Mesenchymal stem cell (in vitro differentiated cells and primary cell): ENCODE results near the gene ROBO2.

Experiments used
- DNase-seq: peaks from one replicate; pipeline ENCODE4 v3.0.0-alpha.2; 2013
- H2AFZ ChIP-seq: one replicate; pipeline ENCODE4 v1.6.1; 2013; ENCODE audit warnings: low read depth, mild to moderate bottlenecking, control low read depth, inconsistent platforms, low read length, moderate library complexity
- H2AK5ac ChIP-seq: 2 replicates; pipeline ENCODE4 v1.6.1; 2013; ENCODE audit warnings: low read length, moderate library complexity, mild to moderate bottlenecking, inconsistent platforms; ENCODE audit not compliant: severe bottlenecking
- H2BK120ac ChIP-seq: one replicate; pipeline ENCODE4 v1.6.1; 2013; ENCODE audit warnings: low read depth, mild to moderate bottlenecking, inconsistent platforms, low read length, moderate library complexity
- H2BK12ac ChIP-seq, 2 experiments: one replicate each; pipeline ENCODE4 v1.6.1; 2013; ENCODE audit warnings: inconsistent platforms in 2 of 2, low read length in 2 of 2, mild to moderate bottlenecking in 2 of 2, moderate library complexity in 2 of 2, control low read depth in 1 of 2
- H2BK15ac ChIP-seq: one replicate; pipeline ENCODE4 v1.6.1; 2013; ENCODE audit warnings: mild to moderate bottlenecking, low read depth, inconsistent platforms; ENCODE audit not compliant: poor library complexity, severe bottlenecking
- H2BK5ac ChIP-seq: 2 replicates; pipeline ENCODE4 v1.6.1; 2013; ENCODE audit warnings: low read depth, mild to moderate bottlenecking, low read length, control low read depth, inconsistent platforms; ENCODE audit not compliant: poor library complexity, severe bottlenecking
- H3K14ac ChIP-seq, 2 experiments: one replicate each; pipeline ENCODE4 v1.6.1; 2013; ENCODE audit warnings: inconsistent platforms in 2 of 2, low read length in 2 of 2, control low read depth in 1 of 2, mild to moderate bottlenecking in 1 of 2, moderate library complexity in 1 of 2
- H3K18ac ChIP-seq, 2 experiments: one replicate each; pipeline ENCODE4 v1.6.1; 2013; ENCODE audit warnings: inconsistent platforms in 2 of 2, low read length in 2 of 2, control low read depth in 1 of 2, low read depth in 1 of 2, mild to moderate bottlenecking in 1 of 2
- H3K23ac ChIP-seq, 2 experiments: one replicate each; pipeline ENCODE4 v1.6.1; 2013; ENCODE audit warnings: inconsistent platforms in 2 of 2, low read length in 2 of 2, mild to moderate bottlenecking in 2 of 2, moderate library complexity in 2 of 2, control low read depth in 1 of 2
- H3K27ac ChIP-seq: 2 replicates; pipeline ENCODE4 v1.5.1; 2013; ENCODE audit warnings: mild to moderate bottlenecking, moderate library complexity, low read length, control low read depth, inconsistent platforms; ENCODE audit not compliant: poor library complexity, severe bottlenecking
- H3K27me3 ChIP-seq, 2 experiments: 2 replicates each; pipeline versions ENCODE4 v1.6.1 to v1.7.0; 2013; ENCODE audit warnings: low read length in 2 of 2, mild to moderate bottlenecking in 2 of 2, moderate library complexity in 2 of 2, control low read depth in 1 of 2, inconsistent platforms in 1 of 2; ENCODE audit not compliant: control insufficient read depth in 1 of 2, insufficient read depth in 1 of 2
- H3K36me3 ChIP-seq, 2 experiments: 2 replicates each; pipeline versions ENCODE4 v1.6.1 to v1.7.0; 2013; ENCODE audit warnings: low read length in 2 of 2, control low read depth in 1 of 2, inconsistent platforms in 1 of 2, low read depth in 1 of 2, mild to moderate bottlenecking in 1 of 2; ENCODE audit not compliant: insufficient read depth in 2 of 2, control insufficient read depth in 1 of 2
- H3K4ac ChIP-seq, 2 experiments: one replicate each; pipeline ENCODE4 v1.6.1; 2013; ENCODE audit warnings: inconsistent platforms in 2 of 2, low read length in 2 of 2, mild to moderate bottlenecking in 2 of 2, moderate library complexity in 2 of 2, control low read depth in 1 of 2, low read depth in 1 of 2
- H3K4me1 ChIP-seq: 2 replicates; pipeline ENCODE4 v1.6.1; 2013; ENCODE audit warnings: low read depth, low read length, control low read depth; ENCODE audit not compliant: control insufficient read depth, insufficient read depth
- H3K4me2 ChIP-seq: 2 replicates; pipeline ENCODE4 v1.6.1; 2013; ENCODE audit warnings: low read length, mild to moderate bottlenecking, inconsistent platforms; ENCODE audit not compliant: poor library complexity, severe bottlenecking
- H3K4me3 ChIP-seq, 2 experiments: 2 replicates each; pipeline versions ENCODE4 v1.5.1 to v1.7.0; 2013; ENCODE audit warnings: low read length in 2 of 2, mild to moderate bottlenecking in 2 of 2, control low read depth in 1 of 2, low read depth in 1 of 2; ENCODE audit not compliant: insufficient read depth in 1 of 2
- H3K79me1 ChIP-seq: replicated peaks from 2 replicates; pipeline ENCODE4 v1.6.1; 2013; ENCODE audit warnings: mild to moderate bottlenecking, control low read depth, low read length, inconsistent platforms; ENCODE audit not compliant: poor library complexity, severe bottlenecking
- H3K9ac ChIP-seq: 2 replicates; pipeline ENCODE4 v1.7.0; 2013; ENCODE audit warnings: mild to moderate bottlenecking, low read length, moderate library complexity
- H3K9me3 ChIP-seq: 2 replicates; pipeline ENCODE4 v1.7.0; 2013; ENCODE audit warnings: mild to moderate bottlenecking, low read length; ENCODE audit not compliant: control insufficient read depth
- H4K8ac ChIP-seq: one replicate; pipeline ENCODE4 v1.6.1; 2013; ENCODE audit warnings: inconsistent platforms, mild to moderate bottlenecking, low read length, moderate library complexity
- H4K91ac ChIP-seq: one replicate; pipeline ENCODE4 v1.6.1; 2013; ENCODE audit warnings: mild to moderate bottlenecking, low read length, inconsistent platforms
- WGBS: methylation state at CpG from one replicate; pipeline ENCODE4 v1.1.7; 2013; ENCODE audit warnings: mixed read lengths; 5-methylcytosine and 5-hydroxymethylcytosine counted together

The ROBO2 gene

DNA sequence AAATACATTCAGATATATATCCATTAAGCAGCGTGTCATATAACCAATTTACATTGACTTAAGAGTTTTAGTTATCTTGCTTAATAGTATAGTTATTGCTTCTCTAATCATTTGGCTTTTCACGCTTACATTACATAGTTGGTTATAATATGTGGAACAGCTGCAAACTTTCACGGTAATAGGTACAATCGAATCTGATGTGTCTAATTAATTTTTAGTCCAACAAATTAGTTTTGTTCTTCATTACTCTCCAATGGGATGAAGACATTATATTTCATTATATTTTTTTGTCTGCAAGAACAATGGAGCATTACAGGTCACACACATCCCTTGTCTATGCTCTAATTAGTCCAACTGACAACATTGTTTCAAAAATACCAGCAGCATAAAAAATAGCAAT, 546.3 kb downstream of the ROBO2 start:
- no peak overlapping the region for H3K18ac ChIP-seq

DNA sequence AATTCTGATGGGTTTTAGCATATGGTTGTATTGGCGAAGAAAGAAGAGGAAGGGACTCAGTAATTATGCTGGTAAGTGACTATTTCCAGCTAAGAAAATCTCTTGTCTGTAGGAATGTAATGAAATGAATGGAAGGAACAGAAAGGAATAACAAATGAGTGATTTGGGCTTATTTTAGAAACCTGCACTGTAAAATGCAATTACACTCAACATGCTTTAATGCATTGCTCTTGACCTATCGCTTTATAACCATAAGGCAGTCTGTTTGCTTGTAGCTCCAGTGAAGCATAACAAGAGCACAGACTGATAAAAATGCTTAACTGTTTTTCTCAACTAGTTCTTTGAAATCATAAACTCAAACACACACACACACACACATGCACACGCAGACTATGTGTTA, 549.0 kb downstream of the ROBO2 start:
- Histone ChIP-seq H3K4me1 (no peaks in the 10 kb centered on the region), H3K27ac (no peak overlapping the region), H3K9me3 (peaks cover 3% of the 10 kb centered on the region), H2BK15ac (no peak overlapping the region), H3K4ac (no peak overlapping the region), H3K14ac (no peak overlapping the region), H2BK5ac (no peak overlapping the region), H3K9ac (no peak overlapping the region), H3K79me1 (no peaks in the 10 kb centered on the region), H3K36me3 (no peaks in the 10 kb centered on the region), H3K4me3 (no peak overlapping the region), H3K23ac (no peak overlapping the region), H3K18ac (no peak overlapping the region), H2BK12ac (no peak overlapping the region), H3K4me2 (no peak overlapping the region), H2BK120ac (no peak overlapping the region), H3K27me3 (no peaks in the 10 kb centered on the region), H4K8ac (no peak overlapping the region), H2AFZ (no peak overlapping the region), H2AK5ac (no peak overlapping the region), H4K91ac (no peak overlapping the region)
- WGBS, result 96% methylated on average over 3 of the region's 3 CpGs
- no peak for DNase-seq

More for the DNA sequence above, 546.3 kb downstream of the ROBO2 start:
- H3K27ac ChIP-seq, result no peak overlapping the region
- DNase-seq, result no peak
- no peak overlapping the region for H4K8ac ChIP-seq
- H4K91ac ChIP-seq, result no peak overlapping the region
- no peaks in the 10 kb centered on the region for H3K27me3 ChIP-seq
- no peak overlapping the region for H2BK15ac ChIP-seq
- H2BK120ac ChIP-seq, result no peak overlapping the region
- H2AK5ac ChIP-seq, result no peak overlapping the region
- no peak overlapping the region for H3K4me3 ChIP-seq
- peaks cover 3% of the 10 kb centered on the region for H3K9me3 ChIP-seq
- no peak overlapping the region for H3K9ac ChIP-seq
- no peak overlapping the region for H2BK12ac ChIP-seq
- no peak overlapping the region for H3K4ac ChIP-seq
- H3K23ac ChIP-seq, result no peak overlapping the region
- no peak overlapping the region for H3K4me2 ChIP-seq
- H3K36me3 ChIP-seq, result no peaks in the 10 kb centered on the region
- no peak overlapping the region for H2BK5ac ChIP-seq
- H3K4me1 ChIP-seq, result no peaks in the 10 kb centered on the region
- no CpG with 5 or more reads among the region's 4 CpGs for WGBS
- H2AFZ ChIP-seq, result no peak overlapping the region
- H3K79me1 ChIP-seq, result no peaks in the 10 kb centered on the region
- H3K14ac ChIP-seq, result no peak overlapping the region

DNA sequence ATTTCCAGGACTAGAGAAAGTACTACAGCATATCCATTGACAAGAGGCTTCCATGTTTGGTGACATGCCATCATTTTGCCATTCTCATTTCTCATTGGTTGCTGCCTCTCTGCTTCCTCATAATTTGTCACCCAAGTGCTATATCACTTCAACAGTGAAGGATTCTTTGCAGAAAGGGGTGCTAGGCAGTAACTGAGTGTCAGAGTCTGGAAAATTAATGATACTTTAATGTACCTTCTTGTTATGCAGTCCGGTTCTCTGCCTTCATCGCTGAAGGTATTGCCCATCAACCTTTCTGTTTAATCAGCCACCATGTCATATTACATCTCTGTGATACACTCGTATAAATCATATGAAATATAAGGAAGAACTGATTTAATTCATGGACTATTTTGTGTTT, 550.3 kb downstream of the ROBO2 start:
- Histone ChIP-seq H3K9me3 (peaks cover 3% of the 10 kb centered on the region), H3K4me1 (no peaks in the 10 kb centered on the region), H2BK15ac (no peak overlapping the region), H3K4ac (no peak overlapping the region), H3K4me2 (no peak overlapping the region), H2AK5ac (no peak overlapping the region), H3K23ac (no peak overlapping the region), H2BK120ac (no peak overlapping the region), H3K9ac (no peak overlapping the region), H3K79me1 (no peaks in the 10 kb centered on the region), H3K27me3 (no peaks in the 10 kb centered on the region), H3K4me3 (no peak overlapping the region), H3K36me3 (no peaks in the 10 kb centered on the region), H2BK12ac (no peak overlapping the region), H4K91ac (no peak overlapping the region), H3K18ac (no peak overlapping the region), H4K8ac (no peak overlapping the region), H3K27ac (no peak overlapping the region), H2BK5ac (no peak overlapping the region), H3K14ac (no peak overlapping the region), H2AFZ (no peak overlapping the region)
- whole genome bisulfite sequencing, result no CpG with 5 or more reads among the region's 3 CpGs
- DNase-seq, result no peak

DNA sequence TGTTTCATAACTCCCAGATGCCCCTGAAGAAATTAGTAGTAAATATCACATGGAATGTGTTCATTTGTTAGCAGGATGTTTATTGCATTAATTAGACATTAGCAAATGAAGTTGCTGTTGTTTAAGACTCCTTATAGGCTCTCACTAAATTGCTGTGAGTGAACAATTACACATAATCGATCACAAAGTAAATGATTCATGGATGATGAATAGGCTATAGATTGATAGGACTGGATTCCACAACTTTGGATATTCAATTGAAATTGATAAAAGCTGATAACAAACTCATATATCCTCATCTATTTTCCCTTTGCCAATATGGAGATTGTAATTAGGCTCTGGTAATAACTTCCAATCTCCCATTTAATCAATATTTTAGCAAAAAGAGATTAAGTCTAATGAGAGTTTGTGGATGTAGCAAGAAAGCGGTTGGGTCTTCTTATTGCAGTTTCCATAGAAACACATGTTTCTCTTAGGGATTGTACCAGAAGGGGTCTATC, 555.5 kb downstream of the ROBO2 start:
- H3K18ac ChIP-seq, result no peak overlapping the region
- 83% methylated on average over 1 of the region's 2 CpGs for WGBS

More for the DNA sequence above, 555.5 kb downstream of the ROBO2 start:
- Histone ChIP-seq H3K23ac (no peak overlapping the region), H2AK5ac (no peak overlapping the region), H2AFZ (no peak overlapping the region), H2BK5ac (no peak overlapping the region), H3K4ac (no peak overlapping the region), H3K27me3 (no peaks in the 10 kb centered on the region), H2BK120ac (no peak overlapping the region), H3K14ac (no peak overlapping the region), H3K9ac (no peak overlapping the region), H2BK12ac (no peak overlapping the region), H4K8ac (no peak overlapping the region), H3K9me3 (peaks cover 25% of the 10 kb centered on the region), H3K4me2 (no peak overlapping the region), H3K27ac (no peak overlapping the region), H3K79me1 (no peaks in the 10 kb centered on the region), H4K91ac (no peak overlapping the region), H3K36me3 (no peaks in the 10 kb centered on the region), H3K4me3 (no peak overlapping the region), H2BK15ac (no peak overlapping the region), H3K4me1 (no peaks in the 10 kb centered on the region)
- no peak for DNase-seq
